Stimulated activated CD4-positive, alpha-beta T cell treated with anti-CD3 and anti-CD28 coated beads, Interleukin-15, amount 100 ng/mL, for 48 hours (primary cell): Measurements from ENCODE around the gene ENO3.

Source experiments
- DNase-seq, 2 donors: peaks; one replicate each; pipeline ENCODE4 v3.0.0-alpha.2; 2020; ENCODE audit warnings: low read depth in 2 of 2

Gene ENO3

DNA sequence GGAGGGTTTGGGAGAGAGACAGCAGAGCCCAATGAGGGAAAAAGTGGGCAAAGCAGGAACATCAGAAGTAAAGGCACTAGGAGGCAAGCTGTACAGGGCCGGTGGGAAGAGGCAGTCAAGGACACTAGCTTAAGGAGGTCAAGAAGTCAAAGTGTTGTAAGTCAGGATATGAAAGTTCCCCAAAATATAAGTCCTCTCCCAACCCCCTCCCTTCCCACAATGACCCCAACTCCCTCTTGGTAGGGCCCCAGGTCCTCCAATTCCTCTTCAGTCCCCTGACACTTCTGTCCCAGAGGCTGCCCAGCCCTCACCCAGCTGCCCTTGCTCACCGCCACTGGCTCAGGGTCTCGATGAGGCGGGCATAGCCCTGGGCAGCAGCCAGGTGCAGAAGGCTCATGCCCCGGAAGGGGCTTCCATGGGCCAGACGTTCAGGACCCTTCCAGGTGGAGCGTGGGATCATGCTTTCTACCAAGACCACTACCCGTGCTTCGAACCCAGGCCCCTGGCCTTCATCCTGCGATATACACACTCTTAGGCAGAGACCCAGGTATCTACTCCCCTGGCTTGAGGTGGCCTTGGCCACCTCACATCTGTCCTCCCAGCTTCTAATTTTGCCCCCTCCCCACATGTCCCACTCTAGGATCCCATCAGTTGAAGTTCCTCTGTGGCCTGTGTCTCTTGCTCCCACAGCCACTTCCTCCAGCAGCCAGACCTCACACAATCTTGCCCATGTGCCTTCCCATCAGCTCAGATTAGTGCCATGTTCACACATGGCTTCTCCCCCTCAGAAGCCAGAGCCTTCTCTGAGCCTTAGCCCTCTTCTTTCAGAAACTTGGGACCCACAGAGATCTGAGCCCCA lies 22.6 kb downstream of the ENO3 start:
- no peak for DNase-seq

- no peak for DNase-seq
These were observed 23.3 kb downstream of the ENO3 start for GRCh38 chr17:4974115-4974670.

GRCh38 chr17:4978726-4979125 lies 27.8 kb downstream of the ENO3 start:
- no peak for DNase-seq

- DNase-seq, result peak in 1 of 2 donors; percentile 54
These were observed 29.8 kb downstream of the ENO3 start for GRCh38 chr17:4980644-4981216.

- DNase-seq, result no peak
These were observed 31.4 kb downstream of the ENO3 start for GRCh38 chr17:4982305-4982704.

- DNase-seq, result no peak
These were observed 35.5 kb downstream of the ENO3 start for GRCh38 chr17:4986403-4986802.

- peak; percentile 67 to 87 for DNase-seq
These were observed 36.2 kb downstream of the ENO3 start, which contains the start of gene CAMTA2 for GRCh38 chr17:4986951-4987766. CAMTA2 (minus strand) TSS chr17:4987675; CDS start chr17:4986222, 1,453 bp downstream.

DNA sequence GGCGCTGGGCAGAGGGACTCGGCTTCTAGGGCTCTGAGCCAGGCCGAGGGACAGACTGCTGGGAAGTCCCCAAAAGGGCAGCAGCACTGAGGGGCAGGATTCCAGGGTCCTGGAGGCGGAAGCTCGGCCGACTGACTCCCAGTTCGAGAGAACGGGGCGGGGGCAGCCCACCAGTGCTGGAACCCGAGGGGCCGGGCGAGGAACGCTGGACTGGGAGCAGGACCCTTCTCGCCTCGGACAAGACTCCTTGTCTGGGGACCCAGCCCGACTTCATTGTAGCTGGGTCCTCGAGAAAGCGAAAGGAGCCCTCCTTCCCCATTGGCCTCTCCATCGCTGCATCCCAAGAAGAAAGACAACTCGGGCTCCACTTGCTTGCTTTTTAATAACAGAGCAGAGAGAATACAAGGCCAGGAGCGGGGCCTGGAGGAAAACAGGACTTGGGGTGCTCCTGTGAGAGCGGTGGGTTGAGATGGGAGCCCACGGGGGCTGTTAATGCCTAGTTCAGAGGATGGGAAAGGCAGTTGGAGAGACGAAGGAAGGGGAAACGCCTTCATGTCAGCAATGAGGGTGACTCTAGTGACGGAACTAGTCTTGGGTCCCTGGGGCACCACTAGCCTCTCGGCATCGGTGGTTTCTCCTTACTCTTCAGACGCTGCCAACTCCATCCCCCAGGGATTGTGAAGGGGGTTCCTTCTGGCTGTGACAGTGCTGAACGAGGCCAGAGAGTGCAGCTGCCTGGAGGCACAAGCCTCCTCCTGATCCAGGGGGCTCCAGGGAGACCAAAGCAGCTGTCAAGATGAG lies 37.0 kb downstream of the ENO3 start:
- DNase-seq, result no peak

DNA sequence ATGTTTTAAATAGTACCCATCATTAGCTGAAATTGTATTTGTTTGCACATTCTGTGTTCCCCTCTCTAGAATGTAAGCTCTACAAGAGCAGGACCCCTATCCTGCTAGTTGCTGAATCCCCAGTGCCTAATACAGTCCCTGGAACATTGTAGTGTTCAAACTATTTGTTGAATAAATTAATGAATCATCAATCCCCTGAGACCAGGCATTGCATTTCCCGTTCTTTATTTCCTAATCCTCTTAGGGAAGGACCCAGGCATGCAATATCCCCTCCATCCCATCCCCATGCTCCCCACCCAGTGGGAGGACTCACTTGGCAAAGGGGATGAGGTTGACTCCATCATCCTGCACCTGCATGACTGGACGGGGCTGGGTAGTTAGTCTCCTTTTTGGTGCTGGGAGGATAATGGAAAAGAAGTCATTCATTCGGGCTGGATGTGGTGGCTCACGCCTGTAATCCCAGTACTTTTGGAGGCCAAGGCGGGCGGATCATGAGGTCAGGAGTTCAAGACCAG lies 43.2 kb downstream of the ENO3 start:
- no peak for DNase-seq

GRCh38 chr17:4997302-4998026 lies 46.5 kb downstream of the ENO3 start, which contains the start of the genes INCA1 and KIF1C:
INCA1 (minus strand) TSS chr17:4997522; CDS start chr17:4994437, 3,085 bp downstream.
KIF1C (plus strand) TSS chr17:4997950; CDS start chr17:5000247, 2,297 bp downstream.
- peak; percentile 84 to 88 for DNase-seq

GRCh38 chr17:4998027-4998731 lies 47.3 kb downstream of the ENO3 start:
- DNase-seq, result no peak

- DNase-seq, result no peak
These were observed 48.0 kb downstream of the ENO3 start for GRCh38 chr17:4998732-4999429.

GRCh38 chr17:4999430-5000093 lies 48.6 kb downstream of the ENO3 start:
- DNase-seq, result no peak

- DNase-seq, result no peak
These were observed 49.3 kb downstream of the ENO3 start for GRCh38 chr17:5000237-5000639.

- no peak for DNase-seq
These were observed 51.3 kb downstream of the ENO3 start for GRCh38 chr17:5002121-5002788.

- DNase-seq, result no peak
These were observed 52.4 kb downstream of the ENO3 start for GRCh38 chr17:5003214-5003867.
